Panc1 (cell line): ENCODE data around the gene JRKL. TPM values are rescaled to one million over a fixed set of nuclear protein-coding genes. Genes with fewer than 3 reads are reported as not detected.
A peak's percentile ranks its signal among the peaks of the same experiment; 100 is the strongest.

Experiments used
- ATAC-seq: fragments of 200-7000 bp; cut with Tn5 transposase; 2 replicates; pipeline ENCODE4 v1.9.1; 2020; ENCODE audit warnings: mild to moderate bottlenecking, moderate library complexity
- BruUV-seq: library from RNA; stranded (reverse); fragments of 400-500 nt; replicated peaks from 2 replicates; lab custom pipeline; 2021; lab: Mats Ljungman, UMichigan
- CTCF ChIA-PET: fragments of 300-600 bp; sonication (Branson Sonifier 250); formaldehyde crosslinking; loops from one replicate; lab custom pipeline; 2022; ENCODE audit warnings: antibody characterized with exemption; lab: Charles Lee
- POLR2A ChIA-PET: fragments of 300-600 bp; sonication (Branson Sonifier 250); formaldehyde crosslinking; loops from one replicate; lab custom pipeline; 2022; ENCODE audit warnings: antibody characterized with exemption; lab: Charles Lee
- DNase-seq: peaks from one replicate; pipeline ENCODE4 v3.0.0-alpha.2; 2010; ENCODE audit warnings: low read depth, low spot score
- H3K27ac ChIP-seq: 2 replicates; pipeline ENCODE4 v1.5.1; 2011; ENCODE audit warnings: mild to moderate bottlenecking, low read length, inconsistent platforms
- H3K27me3 ChIP-seq: fragments of 200-500 bp; sonication (Bioruptor generic); 2 replicates; pipeline ENCODE4 v1.6.0; 2014; ENCODE audit warnings: low read length, inconsistent platforms; ENCODE audit not compliant: control insufficient read depth, insufficient read depth
- H3K36me3 ChIP-seq: fragments of 200-500 bp; sonication (Bioruptor generic); 2 replicates; pipeline ENCODE4 v1.5.1; 2014; ENCODE audit warnings: inconsistent platforms, mild to moderate bottlenecking, low read length, moderate library complexity; ENCODE audit not compliant: control insufficient read depth, insufficient read depth
- H3K4me1 ChIP-seq: 2 replicates; pipeline ENCODE4 v1.5.1; 2011; ENCODE audit warnings: inconsistent platforms, mild to moderate bottlenecking, low read length, moderate library complexity; ENCODE audit not compliant: control insufficient read depth, insufficient read depth
- H3K4me3 ChIP-seq, 2 experiments: 2 replicates each; pipeline ENCODE4 v1.5.1; 2011 to 2012; ENCODE audit warnings: low read depth in 2 of 2, low read length in 2 of 2, mild to moderate bottlenecking in 2 of 2, inconsistent platforms in 1 of 2, moderate library complexity in 1 of 2
- H3K9me3 ChIP-seq: fragments of 200-500 bp; sonication (Bioruptor generic); 2 replicates; pipeline ENCODE4 v1.5.1; 2014; ENCODE audit warnings: low read depth, mild to moderate bottlenecking, inconsistent platforms, low read length, moderate library complexity; ENCODE audit not compliant: control insufficient read depth, insufficient read depth
- CTCF ChIP-seq: fragments of 450-650 bp; IDR thresholded peaks from 2 replicates; pipeline ENCODE4 v1.5.1; 2017; ENCODE audit warnings: mild to moderate bottlenecking
- POLR2AphosphoS5 ChIP-seq: IDR thresholded peaks from 2 replicates; pipeline ENCODE4 v1.6.1; 2012; ENCODE audit warnings: mild to moderate bottlenecking, low read depth, low read length, moderate library complexity
- REST ChIP-seq, 2 experiments: IDR thresholded peaks; 2 replicates each; pipeline ENCODE4 v1.6.1; 2011 to 2012; ENCODE audit warnings: low read depth in 2 of 2, control low read depth in 1 of 2, low read length in 1 of 2, mild to moderate bottlenecking in 1 of 2, moderate library complexity in 1 of 2; ENCODE audit not compliant: insufficient read depth in 1 of 2
- SIN3A ChIP-seq: IDR thresholded peaks from 2 replicates; pipeline ENCODE4 v1.6.1; 2012; ENCODE audit warnings: low read depth, mild to moderate bottlenecking, low read length, moderate library complexity, borderline replicate concordance; ENCODE audit not compliant: insufficient read depth
- TCF7L2 ChIP-seq: IDR thresholded peaks from 2 replicates; pipeline ENCODE4 v1.6.1; 2011; ENCODE audit warnings: mild to moderate bottlenecking, low read depth, low read length, inconsistent platforms
- in situ Hi-C: cut with HindIII; loops from 2 replicates; pipeline ENCODE4 v1.10.0; 2016; ENCODE audit warnings: low sequenced_read_pairs, low pct_unique_long_range_greater_than_20kb
- intact Hi-C: fragments of 100-400 bp; cut with micrococcal nuclease; formaldehyde crosslinking; loops from one replicate; pipeline ENCODE4 v1.10.0; 2022; ENCODE audit not compliant: unreplicated experiment
- total RNA-seq: library from RNA; stranded (reverse); gene quantifications from one replicate; pipeline ENCODE4 v1.2.1, GENCODE V29; 2021; ENCODE audit not compliant: unreplicated experiment

JRKL gene
- total RNA-seq, 1 experiment from 2014 or later, result 9.6 TPM

- Histone ChIP-seq H3K36me3 (peaks cover 8% of the 10 kb centered on the region), H3K27me3 (no peaks in the 10 kb centered on the region), H3K9me3 (no peaks in the 10 kb centered on the region), H3K27ac (peak overlapping the region; percentile 92), H3K4me3 (peak overlapping the region; percentile 81 to 84), H3K4me1 (peaks cover 24% of the 10 kb centered on the region)
- TF ChIP-seq TCF7L2 (no peak), SIN3A (no peak), CTCF (no peak), REST (IDR thresholded peaks at IDR 0.05; ENCODE audit: insufficient read depth in 1 of 2, low read depth in 2 of 2, low read length in 1 of 2) (no peak), POLR2AphosphoS5 (no peak)
- ChIA-PET POLR2A (interaction anchor here (0.6 to 1.3 kb wide), 8 partner anchors 32 to 1325 kb away, joined by 3 to 7 read pairs (median 3); partner anchors contain the start of gene MAML2), CTCF (interaction anchor here (0.6 to 1.5 kb wide), 6 partner anchors 46 to 1322 kb away, joined by 3 to 6 read pairs (median 4); no protein-coding TSS in a partner anchor)
- no TSS peak for BruUV-seq
- in situ Hi-C loops (no loop called here), intact Hi-C loops (no loop called here)
- DNase-seq (no peak), ATAC-seq (peak; percentile 78)
These were observed 708 bp upstream of the JRKL start for GRCh38 chr11:96388891-96389719.

GRCh38 chr11:96390488-96390792 lies 627 bp downstream of the JRKL start:
- CTCF ChIA-PET, result interaction anchor here (0.9 to 1.5 kb wide), 2 partner anchors 47 to 298 kb away, joined by 3 to 4 read pairs; no protein-coding TSS in a partner anchor
- Histone ChIP-seq H3K4me1 (peaks cover 24% of the 10 kb centered on the region), H3K9me3 (no peaks in the 10 kb centered on the region), H3K27ac (peak overlapping the region; percentile 92), H3K27me3 (no peaks in the 10 kb centered on the region), H3K4me3 (peak overlapping the region; percentile 81 to 84), H3K36me3 (peaks cover 2% of the 10 kb centered on the region)
- POLR2A ChIA-PET, result interaction anchor here (0.5 kb wide), 2 partner anchors 34 to 240 kb away, joined by 4 to 6 read pairs; no protein-coding TSS in a partner anchor
- DNase-seq (peak; percentile 22), ATAC-seq (0 out of 2 replicates have a peak, but pooled peaks have one; percentile 1)
- TF ChIP-seq TCF7L2 (no peak), CTCF (no peak), POLR2AphosphoS5 (no peak), SIN3A (no peak), REST (IDR thresholded peaks at IDR 0.05; ENCODE audit: insufficient read depth in 1 of 2, low read depth in 2 of 2, low read length in 1 of 2) (no peak)
- BruUV-seq, result TSS peak; percentile 94
- intact Hi-C loops, result loop anchor here (10.0 kb wide), 2 partner anchors 336 to 556 kb away; no protein-coding TSS in a partner anchor
- in situ Hi-C loops, result no loop called here
